Hepatocyte (in vitro differentiated cells): ENCODE results near the gene ASXL1.

ENCODE experiments used
- CTCF ChIP-seq: fragments of 200-600 bp; sonication (generic); IDR thresholded peaks from 2 replicates; pipeline ENCODE4 v1.5.1; 2016; ENCODE audit warnings: antibody characterized with exemption, mild to moderate bottlenecking; ENCODE audit not compliant: poor library complexity
- EZH2 ChIP-seq: fragments of 200-600 bp; sonication (generic); IDR thresholded peaks from 2 replicates; pipeline ENCODE4 v1.6.1; 2016; ENCODE audit warnings: antibody characterized with exemption, mild to moderate bottlenecking, borderline replicate concordance

GRCh38 chr20:32433311-32434021, 75.3 kb downstream of the ASXL1 start:
- TF ChIP-seq CTCF (no peak), EZH2 (no peak)
